ENCODE results near the gene HTRA1.
A peak's percentile ranks its signal among the peaks of the same experiment; 100 is the strongest.

Gene HTRA1

DNA sequence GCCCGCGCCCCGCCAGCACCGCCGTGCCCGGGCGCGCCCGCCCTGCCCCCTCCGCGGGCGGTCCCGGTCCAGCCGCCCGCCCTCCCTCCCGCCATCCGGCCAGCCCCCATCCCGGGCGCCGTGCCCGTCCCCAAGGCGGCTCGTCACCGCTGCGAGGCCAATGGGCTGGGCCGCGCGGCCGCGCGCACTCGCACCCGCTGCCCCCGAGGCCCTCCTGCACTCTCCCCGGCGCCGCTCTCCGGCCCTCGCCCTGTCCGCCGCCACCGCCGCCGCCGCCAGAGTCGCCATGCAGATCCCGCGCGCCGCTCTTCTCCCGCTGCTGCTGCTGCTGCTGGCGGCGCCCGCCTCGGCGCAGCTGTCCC lies at the start of gene HTRA1:
HTRA1 (plus strand) TSS at position 187 of the 362 bp plus-strand sequence; CDS start at position 287, 100 bp downstream.
- no peak for DNase-seq (ENCODE audit: low spot score)

DNA sequence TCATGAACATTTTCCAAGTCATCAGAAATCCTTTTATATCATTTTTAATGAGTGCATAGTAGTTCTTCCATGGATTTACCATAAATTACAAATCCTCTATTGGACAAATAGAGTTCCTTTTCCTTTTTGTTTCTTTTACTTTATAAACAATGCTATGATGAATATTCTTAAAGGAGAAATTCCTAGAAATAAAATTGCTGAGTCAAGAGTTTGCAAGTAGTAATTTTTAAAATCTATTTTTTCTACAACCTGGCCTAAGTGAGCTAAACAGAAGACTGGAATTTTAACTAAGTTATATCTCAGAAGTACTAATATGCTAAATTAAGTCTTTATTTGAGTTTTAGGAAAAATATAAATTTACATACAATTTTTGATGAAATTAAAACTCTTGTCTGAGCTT lies 48.0 kb upstream of the HTRA1 start:
- DNase-seq (ENCODE audit: low spot score), result no peak

DNA sequence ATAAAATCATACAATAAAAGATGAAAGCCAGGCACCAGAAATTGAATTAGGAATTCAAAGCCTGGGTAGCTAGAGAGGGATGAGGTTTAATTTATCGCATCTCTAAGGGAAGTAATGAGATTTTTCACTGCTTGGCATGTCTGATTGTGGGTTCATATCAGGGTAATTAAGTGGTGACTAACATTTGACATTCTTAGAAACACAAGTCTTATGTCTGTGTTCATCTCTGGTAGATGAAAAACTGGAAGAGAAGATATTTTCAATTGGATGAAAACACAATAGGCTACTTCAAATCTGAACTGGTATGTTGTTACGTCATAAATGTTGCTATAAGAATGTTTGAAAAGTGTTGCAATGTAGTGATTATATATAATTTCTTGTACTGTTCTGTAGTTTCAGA lies 43.7 kb upstream of the HTRA1 start:
- no peak for DNase-seq (ENCODE audit: low spot score)

DNA sequence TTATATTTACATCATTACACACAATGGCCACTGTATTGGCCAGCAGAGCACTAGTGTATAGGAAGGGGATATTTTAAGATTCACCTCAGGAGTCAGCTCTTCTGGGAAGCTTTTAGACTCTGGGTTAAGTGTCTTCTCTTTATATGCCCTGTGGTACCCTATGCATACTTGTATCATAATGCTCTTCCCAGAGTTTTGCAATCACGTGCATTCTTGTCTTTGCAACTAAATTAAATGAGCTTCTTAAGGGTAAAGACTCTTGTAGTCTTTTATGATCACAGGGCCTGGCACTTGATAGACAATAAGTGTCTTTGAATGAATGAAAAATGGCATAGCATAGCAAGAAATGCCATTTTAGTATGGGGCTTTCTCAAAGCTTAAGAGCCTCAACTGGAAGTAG lies 42.3 kb upstream of the HTRA1 start:
- no peak for DNase-seq (ENCODE audit: low spot score)

DNA sequence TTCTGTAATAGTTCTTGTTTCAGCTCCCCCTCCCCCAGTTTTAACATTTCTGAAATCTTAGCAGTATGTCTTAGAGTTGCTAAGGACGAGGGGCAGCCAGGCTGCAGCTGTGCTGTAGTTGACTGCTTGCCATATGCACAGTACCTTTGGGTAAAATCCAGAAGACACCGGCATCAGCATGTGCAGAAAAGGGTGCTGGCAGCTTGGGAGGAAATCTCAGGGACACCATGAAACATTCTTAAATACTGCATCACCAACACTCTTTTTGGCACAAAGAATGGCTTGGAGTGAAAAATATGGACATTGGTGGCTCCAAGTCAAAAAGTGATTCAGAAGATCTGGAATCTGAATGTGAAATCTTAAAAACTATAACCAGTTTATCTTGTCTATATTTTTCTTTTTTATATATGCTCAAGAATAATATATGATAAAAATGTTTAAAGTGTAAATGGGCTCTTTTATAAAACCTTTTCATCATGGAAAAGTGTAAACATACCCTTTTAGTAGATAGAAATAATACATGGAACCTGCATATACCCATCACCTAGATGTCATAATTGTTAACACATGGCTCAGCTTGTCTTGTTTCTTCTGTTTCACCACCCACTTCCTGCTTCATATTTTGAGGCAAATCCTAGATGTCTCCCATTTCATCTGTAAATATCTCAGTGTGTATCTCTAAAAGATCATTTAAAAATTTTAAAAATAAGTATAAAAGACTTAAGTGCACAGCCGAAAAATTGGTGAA lies 41.3 kb upstream of the HTRA1 start:
- no peak for DNase-seq (ENCODE audit: low spot score)

DNA sequence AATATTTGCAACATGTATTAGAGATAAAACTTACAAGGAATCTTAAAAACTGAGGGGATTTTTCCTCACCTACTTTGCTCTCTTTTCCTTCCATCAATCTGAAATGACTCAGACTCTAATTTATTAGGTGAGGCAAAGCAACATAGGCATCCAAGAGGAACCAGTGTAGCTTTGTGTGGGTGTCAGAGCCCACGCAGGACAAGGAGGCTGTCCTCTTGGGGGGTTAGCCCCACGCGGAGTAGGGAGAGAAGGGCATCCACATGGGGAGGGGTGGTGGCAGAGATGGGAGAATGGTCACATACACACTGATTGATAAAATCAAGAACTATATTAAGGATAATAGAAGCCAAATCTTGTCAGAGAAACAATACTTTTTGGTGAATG lies 40.7 kb upstream of the HTRA1 start:
- no peak for DNase-seq (ENCODE audit: low spot score)

DNA sequence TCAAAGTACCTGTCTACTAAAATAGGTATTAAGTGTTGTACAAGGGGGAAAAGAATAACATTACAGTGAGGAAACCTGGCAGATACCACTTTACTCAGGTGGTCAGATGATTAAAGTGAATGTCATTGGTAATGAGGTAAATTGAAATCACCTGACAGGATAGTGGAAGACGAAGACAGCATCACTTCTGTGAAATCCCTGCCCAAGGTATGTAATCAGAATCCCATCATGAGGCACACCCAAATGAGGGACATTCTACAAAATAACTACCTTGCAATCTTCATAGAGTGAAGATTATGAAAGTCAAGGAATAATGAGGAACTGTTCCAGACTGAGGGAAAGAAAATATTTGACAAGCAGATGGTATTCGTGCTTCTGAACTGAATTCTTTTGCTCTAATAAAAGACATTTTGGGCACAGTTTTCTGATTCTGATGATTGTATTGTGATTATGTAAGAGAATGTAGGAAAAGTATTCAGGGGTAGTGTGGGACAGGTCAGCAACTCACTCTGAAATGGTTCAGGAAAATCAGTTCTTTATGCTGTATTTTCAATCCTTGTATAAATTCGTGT lies 40.2 kb upstream of the HTRA1 start:
- DNase-seq (ENCODE audit: low spot score), result no peak

DNA sequence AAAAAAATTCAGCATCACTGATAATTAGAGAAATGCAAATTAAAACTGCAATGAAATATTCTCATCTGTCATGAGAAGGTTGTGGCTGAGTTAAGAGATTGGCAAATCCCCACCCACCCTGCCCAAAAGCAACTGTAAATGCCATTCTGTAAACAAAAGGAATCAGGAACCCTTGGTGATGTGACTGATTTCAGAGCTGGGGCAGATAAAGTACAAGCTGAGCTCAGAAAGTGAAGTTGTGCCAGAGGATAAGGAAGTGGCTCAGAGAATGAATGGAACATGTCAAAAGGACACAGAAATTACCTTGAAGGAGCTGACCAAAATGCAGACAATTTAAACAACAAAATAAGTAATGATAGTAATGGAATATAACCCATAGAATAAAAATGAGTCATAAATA lies 39.6 kb upstream of the HTRA1 start:
- DNase-seq (ENCODE audit: low spot score), result no peak

DNA sequence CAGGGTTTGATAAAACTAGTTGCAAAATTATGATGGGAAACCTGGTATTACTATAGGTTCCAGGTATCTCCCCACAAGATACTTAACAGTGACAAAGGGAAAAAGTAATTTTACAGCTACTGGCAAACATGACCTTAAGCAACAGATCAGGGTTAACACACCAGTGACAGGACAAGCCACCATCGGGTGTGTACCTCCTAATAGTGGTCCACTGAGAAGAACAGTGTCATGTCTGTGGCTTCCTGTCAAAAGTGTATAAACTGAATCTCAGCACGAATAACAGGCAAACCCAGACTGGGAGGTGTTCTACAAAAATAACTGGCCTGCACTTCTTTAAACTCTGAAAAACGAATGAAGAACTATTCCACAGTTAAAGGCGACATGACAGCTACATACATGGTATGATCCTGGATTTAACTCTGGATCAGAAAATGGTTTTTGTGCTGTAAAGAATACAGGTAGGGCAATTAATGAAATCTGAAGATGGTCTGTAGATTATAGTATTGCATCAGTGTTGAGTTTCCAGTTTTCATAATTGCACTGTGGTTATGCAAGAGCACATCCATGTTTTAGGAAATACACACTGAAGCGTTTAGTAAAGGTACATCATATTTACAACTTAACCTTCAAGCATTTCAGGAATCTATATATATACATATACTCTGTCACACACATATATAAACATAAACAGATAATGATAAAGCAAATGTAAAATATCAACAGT lies 38.9 kb upstream of the HTRA1 start:
- DNase-seq (ENCODE audit: low spot score), result no peak

DNA sequence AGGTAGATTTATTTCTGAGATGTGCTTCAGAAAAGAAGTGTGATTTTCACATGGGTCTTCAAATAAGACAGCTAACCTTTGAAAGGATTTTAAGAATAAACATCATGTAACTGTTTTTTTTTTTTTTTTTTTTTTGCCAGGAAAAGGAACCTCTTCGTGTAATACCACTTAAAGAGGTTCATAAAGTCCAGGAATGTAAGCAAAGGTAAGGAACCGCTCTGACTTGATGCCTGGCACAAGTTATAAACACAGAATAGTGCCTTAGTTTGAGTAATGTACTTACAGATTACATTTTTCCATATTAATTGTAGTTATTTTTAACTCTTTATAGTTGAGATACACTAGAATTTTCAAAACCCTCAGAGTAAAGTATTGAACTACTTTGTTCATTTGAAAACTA lies 37.3 kb upstream of the HTRA1 start:
- no peak for DNase-seq (ENCODE audit: low spot score)

DNA sequence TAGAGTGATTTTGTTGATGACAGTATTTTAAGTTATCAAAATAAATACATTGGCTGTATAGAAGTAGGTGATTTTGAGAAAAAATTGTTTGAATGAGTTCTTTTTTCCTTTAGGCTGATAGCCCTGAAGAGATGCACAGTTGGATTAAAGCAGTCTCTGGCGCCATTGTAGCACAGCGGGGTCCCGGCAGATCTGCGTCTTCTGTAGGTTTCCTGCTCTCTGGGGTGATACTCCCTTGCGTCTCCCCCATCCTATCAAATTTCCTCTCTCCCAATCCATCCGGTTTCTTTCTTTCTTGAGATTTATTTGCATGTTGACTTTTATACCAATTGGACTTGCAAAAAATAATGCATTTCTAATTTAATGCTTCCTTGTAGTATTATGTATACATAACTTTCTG lies 34.5 kb upstream of the HTRA1 start:
- DNase-seq (ENCODE audit: low spot score), result no peak

DNA sequence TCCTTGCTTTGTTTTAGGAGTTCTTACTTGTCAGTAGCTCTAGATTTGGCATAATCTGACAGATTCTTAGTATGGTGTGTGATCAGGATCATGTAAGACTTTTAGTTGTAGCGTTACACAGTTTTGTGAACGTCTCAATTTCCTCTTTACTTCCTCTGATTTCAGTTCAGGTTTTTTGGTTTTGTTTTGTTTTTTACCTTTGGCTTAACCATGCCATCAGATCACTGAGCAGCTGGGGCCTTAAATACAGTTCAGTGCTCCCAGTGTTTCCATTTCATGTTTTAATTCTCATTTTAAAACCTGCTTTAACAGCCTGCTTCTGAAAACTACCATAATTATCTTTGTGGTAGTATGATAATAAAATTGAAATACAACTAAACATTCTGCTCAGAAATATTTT lies 34.1 kb upstream of the HTRA1 start:
- DNase-seq (ENCODE audit: low spot score), result no peak

DNA sequence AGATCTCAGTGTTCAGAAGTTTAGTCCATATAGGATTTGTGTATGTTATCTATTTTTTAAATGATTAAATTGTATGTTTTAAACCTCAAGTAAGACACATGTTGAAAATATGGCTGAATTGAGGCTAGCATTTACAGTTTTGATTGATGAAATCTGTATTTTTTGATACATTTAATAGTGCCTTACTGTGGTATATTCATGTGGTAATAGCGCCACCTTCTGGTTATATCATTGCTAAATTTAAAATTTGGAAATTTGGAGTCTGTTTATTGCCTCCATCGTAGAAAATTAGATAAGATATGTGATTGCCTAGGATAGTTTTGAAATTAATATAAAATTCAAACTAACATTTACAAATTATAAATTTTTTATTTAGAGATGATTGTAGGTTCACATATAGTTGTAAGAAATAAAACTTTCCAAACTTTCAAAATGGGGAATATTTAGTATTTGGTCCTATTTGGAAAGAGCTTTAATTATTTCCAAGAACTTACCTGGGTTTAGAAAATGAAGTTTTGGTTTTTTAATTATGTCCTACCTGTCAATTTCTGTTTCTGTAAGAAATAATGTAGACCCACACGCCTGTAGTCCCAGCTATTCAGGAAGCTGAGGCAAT lies 26.0 kb upstream of the HTRA1 start:
- peak; percentile 61 for DNase-seq (ENCODE audit: low spot score)

DNA sequence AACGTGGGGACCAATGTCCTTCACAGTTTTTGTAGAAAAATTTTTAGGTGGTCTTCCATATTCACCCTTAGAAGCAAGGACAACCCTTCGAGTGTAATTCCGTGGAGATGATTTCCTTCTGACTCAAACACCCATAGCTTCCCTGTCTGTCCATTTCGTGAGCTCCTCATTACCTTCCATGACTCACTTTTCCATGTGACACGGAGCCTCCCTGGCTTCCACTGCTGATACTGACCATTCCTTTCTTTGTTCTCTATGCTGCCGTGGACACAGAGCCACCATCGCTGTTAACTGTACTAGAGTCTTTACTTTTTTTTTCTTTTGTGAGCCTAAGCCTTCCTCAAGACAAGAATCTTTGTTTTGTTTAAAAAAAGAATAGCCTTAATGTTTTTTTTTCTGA lies 19.4 kb upstream of the HTRA1 start:
- peak; percentile 22 for DNase-seq (ENCODE audit: low spot score)

DNA sequence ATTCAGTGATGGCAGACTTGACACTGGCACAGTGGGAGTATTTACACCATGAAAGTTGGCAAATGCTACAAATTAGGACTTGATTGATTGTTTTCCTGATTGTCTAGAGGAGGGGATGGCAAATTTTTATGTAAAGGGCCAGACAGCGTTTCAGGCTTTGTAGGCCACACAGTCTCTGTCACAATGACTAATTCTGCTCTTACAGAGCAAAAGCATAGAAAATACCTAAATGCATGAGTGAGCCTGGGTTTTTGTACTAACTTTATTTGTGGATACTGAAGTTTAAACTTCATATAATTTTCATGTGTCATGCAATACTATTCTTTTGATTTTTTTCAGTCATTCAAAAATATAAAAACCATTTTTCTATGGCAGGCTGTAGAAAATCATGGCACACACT lies 15.9 kb upstream of the HTRA1 start:
- DNase-seq (ENCODE audit: low spot score), result no peak

DNA sequence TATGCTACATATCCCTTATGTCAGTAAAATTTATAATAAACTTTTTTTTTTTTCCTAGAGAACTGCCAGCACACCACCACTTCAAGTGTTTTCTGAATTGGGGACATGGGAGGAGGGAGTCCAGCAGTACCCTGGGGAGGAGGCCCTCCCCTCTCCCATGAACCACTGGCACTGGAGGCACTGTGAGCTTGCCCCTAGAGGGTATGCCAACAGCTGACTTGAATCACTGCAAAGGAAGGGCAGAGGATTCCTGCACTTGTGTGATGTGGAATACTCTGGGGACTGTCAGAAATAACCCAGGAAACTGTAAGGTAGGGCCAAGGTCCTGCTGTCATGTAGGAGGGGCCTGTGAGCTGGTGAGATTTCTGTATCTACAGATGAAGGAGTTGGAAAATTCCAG lies 15.4 kb upstream of the HTRA1 start:
- DNase-seq (ENCODE audit: low spot score), result no peak

DNA sequence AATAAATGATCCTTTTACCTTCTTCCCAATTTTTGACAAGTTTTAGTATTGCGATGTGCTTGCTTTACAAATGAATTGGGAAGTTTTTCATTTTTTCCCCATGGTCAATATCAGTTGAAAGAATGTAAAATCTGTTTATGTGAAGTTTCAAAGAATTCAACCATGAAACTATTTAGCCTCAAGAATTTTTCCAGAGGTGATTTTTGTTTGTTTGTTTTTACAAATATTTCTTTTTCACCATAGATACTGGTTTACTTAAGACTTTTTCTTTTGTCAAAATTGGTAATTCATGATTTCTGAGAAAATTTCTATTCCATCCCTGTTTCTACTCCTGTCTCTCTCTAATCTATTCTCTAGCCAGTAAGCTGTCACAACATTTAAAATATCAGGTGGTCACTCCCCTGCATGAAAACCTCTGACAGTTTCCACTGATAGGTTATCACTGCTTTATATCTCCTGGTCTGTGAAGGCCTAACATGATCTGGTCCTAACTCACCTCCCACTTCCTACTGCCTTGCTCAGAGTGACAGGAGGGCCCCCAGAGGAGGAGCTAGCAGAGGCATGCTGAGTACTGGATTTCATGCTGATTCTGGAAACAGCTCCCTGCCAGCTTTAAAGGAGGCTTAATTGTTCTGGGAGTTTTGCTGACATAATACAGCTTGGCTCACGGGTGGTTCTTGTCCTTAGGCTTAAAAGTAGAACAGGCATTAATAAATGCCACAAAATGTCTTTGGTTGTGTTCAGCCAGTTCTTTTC lies 14.5 kb upstream of the HTRA1 start:
- peak; percentile 31 for DNase-seq (ENCODE audit: low spot score)

DNA sequence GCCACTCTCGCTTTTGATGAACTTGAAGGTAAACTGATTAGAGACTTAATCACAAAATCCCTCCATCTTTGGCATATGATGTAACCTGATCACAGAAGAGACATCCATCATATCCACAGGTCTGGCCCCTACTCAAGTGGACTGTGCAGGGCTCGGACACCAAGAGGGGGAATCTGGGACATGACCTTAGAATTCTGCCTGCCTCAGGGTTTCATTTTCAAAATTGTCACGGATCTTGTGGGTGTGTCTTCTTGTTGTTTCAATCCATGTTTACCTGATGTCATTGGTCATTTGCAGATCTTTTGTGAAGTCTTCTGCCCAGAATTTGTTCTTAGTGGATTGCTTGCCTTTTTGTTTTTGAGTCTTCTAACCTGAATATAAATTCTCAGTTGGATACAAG lies 12.8 kb upstream of the HTRA1 start:
- no peak for DNase-seq (ENCODE audit: low spot score)

DNA sequence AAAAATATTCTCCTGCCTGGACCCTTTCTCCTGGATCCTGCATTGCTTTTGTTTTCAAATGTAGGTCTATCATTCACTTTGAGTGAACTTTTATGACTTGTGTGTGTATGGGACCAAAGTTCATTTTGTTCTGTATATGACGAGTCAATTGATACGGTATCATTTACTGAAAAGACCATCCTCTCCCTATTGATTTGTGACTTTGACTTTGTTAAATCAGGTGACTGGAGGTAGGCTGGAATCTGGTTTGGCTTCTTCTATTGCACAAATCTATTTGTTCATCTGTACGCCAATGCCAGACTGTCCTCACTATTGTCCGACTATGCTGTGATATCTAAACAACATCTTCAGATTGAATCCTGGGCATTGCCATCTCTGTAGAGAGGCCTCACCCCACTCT lies 12.2 kb upstream of the HTRA1 start:
- DNase-seq (ENCODE audit: low spot score), result no peak

DNA sequence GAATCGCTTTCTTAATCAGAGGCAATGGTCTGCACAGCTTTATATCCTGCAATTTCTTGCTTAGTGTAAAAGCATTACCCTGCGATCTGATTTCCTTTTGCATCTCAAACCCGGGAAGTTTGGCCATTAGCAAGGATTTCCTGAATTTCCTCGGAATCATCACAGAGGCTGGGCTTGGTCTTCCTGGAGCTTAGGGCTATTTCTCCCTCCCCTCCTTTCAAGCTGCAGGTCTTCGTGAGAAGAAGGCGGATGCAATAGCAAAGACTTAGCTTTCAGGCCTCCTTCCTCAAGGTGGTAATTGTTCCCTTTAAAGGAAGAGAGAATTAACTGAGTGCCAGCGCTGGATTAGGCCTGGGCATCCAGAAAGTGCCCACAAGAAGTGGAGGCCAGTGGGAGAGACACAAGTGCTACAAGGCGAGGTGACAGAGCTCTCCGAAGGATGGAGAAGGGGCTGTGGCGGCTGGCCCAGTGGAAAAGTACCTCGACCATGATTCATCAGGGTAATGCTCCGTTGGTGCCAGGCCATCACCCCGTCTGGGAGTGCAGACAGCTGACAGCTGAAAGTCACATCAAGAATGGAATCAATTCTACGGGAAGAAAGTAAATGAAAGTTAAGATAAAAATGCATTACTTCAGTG lies 10.9 kb upstream of the HTRA1 start:
- no peak for DNase-seq (ENCODE audit: low spot score)

DNA sequence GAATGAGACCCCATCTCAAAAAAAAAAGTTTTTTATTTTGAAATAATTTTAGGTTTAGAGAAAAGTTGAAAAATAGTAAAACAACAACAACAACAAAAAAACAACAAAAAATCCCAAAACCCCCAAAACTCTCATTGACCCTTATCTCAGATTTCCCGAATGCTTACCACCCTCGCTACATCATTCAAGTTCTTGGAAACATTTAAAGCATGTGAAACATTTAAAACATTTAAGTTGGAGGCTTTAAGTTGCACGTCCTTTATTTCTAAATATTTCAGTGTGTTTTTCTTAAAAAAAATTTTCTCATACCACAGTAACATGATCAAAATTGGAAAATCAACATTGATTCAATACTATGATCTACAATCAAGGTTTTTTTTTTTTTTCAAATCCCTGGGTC lies 7.3 kb upstream of the HTRA1 start:
- no peak for DNase-seq (ENCODE audit: low spot score)

DNA sequence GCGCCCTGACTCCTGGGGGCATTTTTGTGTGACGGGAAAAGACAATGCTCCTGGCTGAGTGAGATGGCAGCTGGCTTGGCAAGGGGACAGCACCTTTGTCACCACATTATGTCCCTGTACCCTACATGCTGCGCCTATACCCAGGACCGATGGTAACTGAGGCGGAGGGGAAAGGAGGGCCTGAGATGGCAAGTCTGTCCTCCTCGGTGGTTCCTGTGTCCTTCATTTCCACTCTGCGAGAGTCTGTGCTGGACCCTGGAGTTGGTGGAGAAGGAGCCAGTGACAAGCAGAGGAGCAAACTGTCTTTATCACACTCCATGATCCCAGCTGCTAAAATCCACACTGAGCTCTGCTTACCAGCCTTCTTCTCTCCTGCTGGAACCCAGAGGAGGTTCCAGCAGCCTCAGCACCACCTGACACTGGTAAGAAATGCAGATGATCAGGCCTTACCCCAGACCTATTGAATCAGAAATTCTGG lies 6.7 kb upstream of the HTRA1 start, which contains the start of gene ARMS2:
ARMS2 (plus strand) TSS at position 51 of the 478 bp plus-strand sequence; CDS start at position 126, 75 bp downstream.
- no peak for DNase-seq (ENCODE audit: low spot score)

All from RKO (cell line).